DND-41 (cell line): Measurements from ENCODE around the gene IP6K3.

Experiments
- ATAC-seq: fragments of 200-7000 bp; cut with Tn5 transposase; 3 replicates; pipeline ENCODE4 v1.9.1; 2021; ENCODE audit warnings: low read depth; ENCODE audit not compliant: insufficient read depth
- DNase-seq: peaks from one replicate; pipeline ENCODE4 v3.0.0-alpha.2; 2020
- H2AFZ ChIP-seq: 2 replicates; pipeline ENCODE4 v1.6.0; 2012; ENCODE audit warnings: low read depth, low read length
- H3K27ac ChIP-seq: 2 replicates; pipeline ENCODE4 v1.5.1; 2012; ENCODE audit warnings: low read length, inconsistent platforms
- H3K27me3 ChIP-seq: fragments of 200-600 bp; sonication (generic); 2 replicates; pipeline ENCODE4 v1.6.0; 2012; ENCODE audit warnings: low read length, mild to moderate bottlenecking, inconsistent platforms; ENCODE audit not compliant: insufficient read depth, poor library complexity
- H3K36me3 ChIP-seq: 2 replicates; pipeline ENCODE4 v1.5.1; 2012; ENCODE audit warnings: low read length, inconsistent platforms; ENCODE audit not compliant: insufficient read depth
- H3K4me1 ChIP-seq: 2 replicates; pipeline ENCODE4 v1.5.1; 2012; ENCODE audit warnings: mild to moderate bottlenecking, low read length; ENCODE audit not compliant: insufficient read depth
- H3K4me2 ChIP-seq: 2 replicates; pipeline ENCODE4 v1.6.0; 2012; ENCODE audit warnings: mild to moderate bottlenecking, moderate library complexity, low read length, inconsistent platforms; ENCODE audit not compliant: insufficient read depth
- H3K4me3 ChIP-seq, 2 experiments: fragments of 200-600 bp in 1 of 2; shearing (Covaris generic) in 1 of 2; 2 replicates each; pipeline ENCODE4 v1.5.1; 2012 to 2016; ENCODE audit warnings: inconsistent platforms in 2 of 2, low read length in 2 of 2, mild to moderate bottlenecking in 2 of 2, low read depth in 1 of 2, moderate library complexity in 1 of 2
- H3K79me2 ChIP-seq: 2 replicates; pipeline ENCODE4 v1.6.0; 2012; ENCODE audit warnings: low read length, inconsistent platforms; ENCODE audit not compliant: insufficient read depth
- H3K9ac ChIP-seq: 2 replicates; pipeline ENCODE4 v1.6.0; 2012; ENCODE audit warnings: low read depth, mild to moderate bottlenecking, inconsistent platforms, low read length, moderate library complexity
- H3K9me3 ChIP-seq: 2 replicates; pipeline ENCODE4 v1.5.1; 2012; ENCODE audit warnings: low read length, moderate library complexity, mild to moderate bottlenecking, inconsistent platforms; ENCODE audit not compliant: insufficient read depth, severe bottlenecking
- H4K20me1 ChIP-seq: 2 replicates; pipeline ENCODE4 v1.6.0; 2012; ENCODE audit warnings: low read length; ENCODE audit not compliant: insufficient read depth
- EZH2 ChIP-seq: IDR thresholded peaks from 3 replicates; pipeline ENCODE4 v1.6.1; 2012; ENCODE audit warnings: borderline replicate concordance, low read depth, mild to moderate bottlenecking, moderate library complexity, low read length, inconsistent platforms; ENCODE audit not compliant: severe bottlenecking
- TF ChIP-seq, protein P1 (sequence below): IDR thresholded peaks from 2 replicates; pipeline ENCODE4 v1.5.1; 2012; ENCODE audit warnings: borderline replicate concordance, low read length, moderate library complexity, mild to moderate bottlenecking; ENCODE audit not compliant: poor library complexity, severe bottlenecking; ENCODE audit errors: extremely low read depth

Gene IP6K3

DNA sequence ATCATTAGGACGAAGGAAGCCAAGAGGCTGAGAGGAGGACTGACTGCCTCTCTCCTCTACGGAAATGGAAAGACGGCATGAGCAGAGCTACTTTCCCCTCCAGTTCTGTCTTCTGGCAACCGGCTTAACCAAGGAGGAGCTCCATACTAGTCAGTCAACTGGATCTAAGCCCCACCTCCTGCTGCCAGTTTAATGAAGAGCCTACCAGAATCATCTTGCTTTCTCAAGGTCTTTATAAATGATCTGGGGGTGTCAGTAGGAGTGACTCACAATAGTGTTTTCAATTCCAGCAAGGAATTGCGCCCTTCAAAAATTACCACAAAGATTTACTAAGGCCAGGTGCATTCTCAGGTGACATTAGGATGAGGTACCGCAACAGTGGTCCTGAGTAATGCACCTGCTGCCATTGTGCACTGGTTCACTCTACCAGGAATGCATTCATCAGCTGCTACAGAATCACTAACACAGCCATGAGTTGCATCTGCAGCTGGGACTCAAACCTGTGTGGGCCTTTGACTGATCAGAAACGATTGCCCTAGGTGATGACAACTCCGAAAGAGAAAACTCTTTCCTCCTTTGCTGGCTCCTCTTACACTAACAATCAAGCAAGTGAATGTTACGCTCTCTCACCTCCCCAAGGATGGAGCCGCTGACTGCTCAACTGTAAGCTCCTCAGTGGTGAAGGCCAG lies 38.0 kb downstream of the IP6K3 start:
- no peak overlapping the region for H3K9ac ChIP-seq
- no peak overlapping the region for H2AFZ ChIP-seq
- no peak overlapping the region for H3K4me2 ChIP-seq
- H3K36me3 ChIP-seq: peaks cover 42% of the 10 kb centered on the region
- H3K9me3 ChIP-seq: no peaks in the 10 kb centered on the region
- no peaks in the 10 kb centered on the region for H3K27me3 ChIP-seq
- H3K27ac ChIP-seq: no peak overlapping the region
- peaks cover 3% of the 10 kb centered on the region; the same call in 1 of the 2 replicates for H4K20me1 ChIP-seq
- H3K4me1 ChIP-seq: peaks cover 30% of the 10 kb centered on the region
- no peak for DNase-seq
- H3K79me2 ChIP-seq: peaks cover 22% of the 10 kb centered on the region
- TF ChIP-seq, protein P1, sequence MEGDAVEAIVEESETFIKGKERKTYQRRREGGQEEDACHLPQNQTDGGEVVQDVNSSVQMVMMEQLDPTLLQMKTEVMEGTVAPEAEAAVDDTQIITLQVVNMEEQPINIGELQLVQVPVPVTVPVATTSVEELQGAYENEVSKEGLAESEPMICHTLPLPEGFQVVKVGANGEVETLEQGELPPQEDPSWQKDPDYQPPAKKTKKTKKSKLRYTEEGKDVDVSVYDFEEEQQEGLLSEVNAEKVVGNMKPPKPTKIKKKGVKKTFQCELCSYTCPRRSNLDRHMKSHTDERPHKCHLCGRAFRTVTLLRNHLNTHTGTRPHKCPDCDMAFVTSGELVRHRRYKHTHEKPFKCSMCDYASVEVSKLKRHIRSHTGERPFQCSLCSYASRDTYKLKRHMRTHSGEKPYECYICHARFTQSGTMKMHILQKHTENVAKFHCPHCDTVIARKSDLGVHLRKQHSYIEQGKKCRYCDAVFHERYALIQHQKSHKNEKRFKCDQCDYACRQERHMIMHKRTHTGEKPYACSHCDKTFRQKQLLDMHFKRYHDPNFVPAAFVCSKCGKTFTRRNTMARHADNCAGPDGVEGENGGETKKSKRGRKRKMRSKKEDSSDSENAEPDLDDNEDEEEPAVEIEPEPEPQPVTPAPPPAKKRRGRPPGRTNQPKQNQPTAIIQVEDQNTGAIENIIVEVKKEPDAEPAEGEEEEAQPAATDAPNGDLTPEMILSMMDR: no peak
- no peak for TF ChIP-seq EZH2
- H3K4me3 ChIP-seq: no peak overlapping the region
- ATAC-seq: no peak

DNA sequence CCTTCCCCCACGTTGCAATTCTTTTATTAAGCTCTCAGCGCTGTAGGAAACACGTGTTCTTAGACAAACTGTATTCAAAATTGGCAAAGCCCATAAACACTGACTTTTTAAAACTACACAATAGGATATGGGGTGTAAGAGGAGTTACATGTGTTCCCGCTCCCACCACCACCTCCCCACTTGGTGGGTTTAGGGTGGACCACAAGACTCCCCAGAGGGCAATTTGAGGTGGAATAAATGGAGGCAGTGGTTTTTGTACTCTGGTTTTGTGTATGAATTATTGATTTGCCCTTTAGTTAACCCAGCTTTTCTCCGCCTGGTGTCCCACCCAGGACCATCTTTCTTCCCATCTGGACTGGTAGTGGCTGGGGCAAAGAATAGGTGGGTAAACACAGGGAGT lies 38.9 kb downstream of the IP6K3 start:
- no peaks in the 10 kb centered on the region for H3K9me3 ChIP-seq
- DNase-seq (no peak), ATAC-seq (no peak)
- H2AFZ ChIP-seq: no peak overlapping the region
- H3K36me3 ChIP-seq: peaks cover 46% of the 10 kb centered on the region
- no peak overlapping the region for H3K27ac ChIP-seq
- H3K4me1 ChIP-seq: peaks cover 30% of the 10 kb centered on the region
- peaks cover 22% of the 10 kb centered on the region for H3K79me2 ChIP-seq
- H4K20me1 ChIP-seq: peaks cover 3% of the 10 kb centered on the region; the same call in 1 of the 2 replicates
- no peak overlapping the region for H3K9ac ChIP-seq
- no peak for TF ChIP-seq EZH2
- TF ChIP-seq, protein P1: no peak
- no peak overlapping the region for H3K4me3 ChIP-seq
- no peak overlapping the region for H3K4me2 ChIP-seq
- H3K27me3 ChIP-seq: no peaks in the 10 kb centered on the region

DNA sequence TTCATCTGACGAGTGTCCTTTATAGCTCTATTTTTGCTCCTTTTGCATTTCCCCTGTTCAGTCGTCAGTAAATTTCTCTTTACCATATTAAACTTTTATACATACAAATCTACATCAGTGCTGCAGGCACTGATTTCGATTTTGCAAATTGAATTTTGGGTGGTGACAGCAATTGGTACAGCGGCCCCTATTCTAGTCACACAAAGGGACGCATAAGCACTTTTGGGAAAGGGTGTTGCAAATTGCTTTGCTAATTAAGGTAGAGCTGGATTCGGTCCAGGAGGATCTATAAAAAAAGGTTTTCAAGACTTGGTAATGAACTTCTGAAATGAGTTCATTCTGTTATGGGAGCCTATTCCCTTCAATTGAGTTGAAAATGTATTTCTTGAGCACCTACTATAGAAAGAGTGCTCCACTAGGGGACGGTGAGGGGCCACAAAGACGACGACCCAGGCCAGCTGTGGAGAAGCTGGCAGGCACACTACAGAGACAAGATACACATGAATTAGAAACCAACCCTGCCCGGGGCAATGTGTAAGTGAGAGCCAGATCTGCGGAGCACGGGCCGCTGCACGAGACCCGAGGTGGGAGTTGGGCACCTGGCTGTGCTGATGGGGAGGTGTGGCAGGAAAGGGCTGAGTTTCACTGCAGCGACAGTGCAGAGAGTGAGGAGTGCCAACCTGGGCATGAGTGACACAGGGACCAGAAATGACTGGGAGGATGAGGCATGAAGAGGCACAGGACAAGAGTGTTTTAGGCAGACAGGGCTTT lies 40.6 kb downstream of the IP6K3 start:
- Histone ChIP-seq H2AFZ (no peak overlapping the region), H3K36me3 (peaks cover 53% of the 10 kb centered on the region), H3K27me3 (no peaks in the 10 kb centered on the region), H3K79me2 (peaks cover 21% of the 10 kb centered on the region), H3K9me3 (no peaks in the 10 kb centered on the region), H3K27ac (no peak overlapping the region), H3K4me3 (no peak overlapping the region), H3K4me1 (peaks cover 22% of the 10 kb centered on the region), H4K20me1 (peaks cover 6% of the 10 kb centered on the region; the same call in 1 of the 2 replicates), H3K4me2 (no peak overlapping the region), H3K9ac (no peak overlapping the region)
- ATAC-seq: no peak
- DNase-seq: no peak
- TF ChIP-seq, protein P1: no peak
- TF ChIP-seq EZH2: no peak
